ENCODE data around the gene PROZ.

Gene PROZ

GRCh38 chr13:113178070-113178895 is 19.8 kb downstream of the PROZ start:
- no peak for DNase-seq (ENCODE audit: low read depth, low spot score)

- no peak for DNase-seq (ENCODE audit: low read depth, low spot score)
Measured at GRCh38 chr13:113178896-113179167, 20.4 kb downstream of the PROZ start.

- DNase-seq (ENCODE audit: low read depth, low spot score), result peak; percentile 85
Measured at GRCh38 chr13:113179374-113180230, 21.2 kb downstream of the PROZ start.

GRCh38 chr13:113182046-113182445 is 23.6 kb downstream of the PROZ start:
- DNase-seq (ENCODE audit: low read depth, low spot score), result peak; percentile 90

GRCh38 chr13:113183450-113184129 is 25.1 kb downstream of the PROZ start:
- peak; percentile 62 for DNase-seq (ENCODE audit: low read depth, low spot score)

- DNase-seq (ENCODE audit: low read depth, low spot score), result no peak
Measured at GRCh38 chr13:113184568-113185440, 26.4 kb downstream of the PROZ start.

GRCh38 chr13:113186061-113186900 is 27.8 kb downstream of the PROZ start:
- no peak for DNase-seq (ENCODE audit: low read depth, low spot score)

- peak; percentile 92 for DNase-seq (ENCODE audit: low read depth, low spot score)
Measured at GRCh38 chr13:113187263-113187669, 28.8 kb downstream of the PROZ start.

GRCh38 chr13:113187883-113188665 is 29.6 kb downstream of the PROZ start:
- peak; percentile 77 for DNase-seq (ENCODE audit: low read depth, low spot score)

GRCh38 chr13:113190181-113190580 is 31.7 kb downstream of the PROZ start:
- DNase-seq (ENCODE audit: low read depth, low spot score), result no peak

- no peak for DNase-seq (ENCODE audit: low read depth, low spot score)
Measured at GRCh38 chr13:113192279-113192678, 33.8 kb downstream of the PROZ start.

GRCh38 chr13:113192902-113193301 is 34.5 kb downstream of the PROZ start:
- DNase-seq (ENCODE audit: low read depth, low spot score), result no peak

GRCh38 chr13:113195360-113195759 is 36.9 kb downstream of the PROZ start:
- no peak for DNase-seq (ENCODE audit: low read depth, low spot score)

GRCh38 chr13:113196970-113197737 is 38.7 kb downstream of the PROZ start:
- DNase-seq (ENCODE audit: low read depth, low spot score), result no peak

- DNase-seq (ENCODE audit: low read depth, low spot score), result no peak
Measured at GRCh38 chr13:113201815-113202214, 43.4 kb downstream of the PROZ start.

- no peak for DNase-seq (ENCODE audit: low read depth, low spot score)
Measured at GRCh38 chr13:113202912-113203311, 44.5 kb downstream of the PROZ start.

GRCh38 chr13:113203507-113204377 is 45.3 kb downstream of the PROZ start:
- DNase-seq (ENCODE audit: low read depth, low spot score), result no peak

- no peak for DNase-seq (ENCODE audit: low read depth, low spot score)
Measured at GRCh38 chr13:113204378-113204734, 45.9 kb downstream of the PROZ start.
